GM18868 (cell line): ENCODE data around the gene KCND2.
A peak's percentile ranks its signal among the peaks of the same experiment; 100 is the strongest.

Experiments
- ATAC-seq: cut with Tn5 transposase; IDR thresholded peaks from one replicate; pipeline ENCODE4 v1.9.1; 2021; ENCODE audit warnings: mild to moderate bottlenecking, moderate library complexity; ENCODE audit not compliant: unreplicated experiment

The KCND2 gene

DNA sequence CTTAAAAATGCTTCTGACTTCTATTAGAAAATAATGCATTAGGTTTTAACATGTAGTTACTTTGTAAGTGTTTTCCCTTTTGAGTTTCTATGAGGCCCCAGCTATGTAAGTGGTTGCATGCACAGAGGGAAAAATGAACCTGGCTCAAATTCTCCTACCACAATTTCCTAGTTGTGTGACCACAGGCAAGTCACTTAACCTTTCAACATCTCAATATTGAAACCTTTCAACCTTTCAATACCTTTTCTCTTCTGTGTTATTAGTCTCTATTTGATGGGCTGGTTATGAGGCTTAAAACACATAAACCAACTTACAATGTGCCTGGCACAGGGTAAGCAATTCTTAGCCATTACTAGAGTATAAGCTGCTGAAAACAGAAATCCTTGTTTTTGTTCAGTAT is 203.0 kb downstream of the KCND2 start:
- peak; percentile 40 for ATAC-seq

DNA sequence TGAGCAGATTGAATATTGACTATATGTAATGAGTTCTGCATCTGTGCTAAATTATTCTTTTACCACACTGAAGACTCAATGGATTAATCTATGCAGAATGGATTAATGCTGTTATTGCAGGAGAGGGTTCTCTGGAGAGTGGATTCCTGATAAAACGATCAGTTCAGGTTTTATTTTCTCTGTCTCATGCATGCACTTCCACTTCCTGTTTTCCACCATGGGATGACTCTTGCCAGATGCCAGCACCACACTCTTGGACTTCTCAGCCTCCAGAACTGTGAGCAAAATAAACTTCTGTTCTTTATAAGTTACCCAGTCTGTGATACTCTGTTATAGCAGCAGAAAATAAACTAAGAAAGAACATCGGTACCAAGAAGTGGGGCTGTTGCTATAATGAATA is 207.5 kb downstream of the KCND2 start:
- no peak for ATAC-seq

DNA sequence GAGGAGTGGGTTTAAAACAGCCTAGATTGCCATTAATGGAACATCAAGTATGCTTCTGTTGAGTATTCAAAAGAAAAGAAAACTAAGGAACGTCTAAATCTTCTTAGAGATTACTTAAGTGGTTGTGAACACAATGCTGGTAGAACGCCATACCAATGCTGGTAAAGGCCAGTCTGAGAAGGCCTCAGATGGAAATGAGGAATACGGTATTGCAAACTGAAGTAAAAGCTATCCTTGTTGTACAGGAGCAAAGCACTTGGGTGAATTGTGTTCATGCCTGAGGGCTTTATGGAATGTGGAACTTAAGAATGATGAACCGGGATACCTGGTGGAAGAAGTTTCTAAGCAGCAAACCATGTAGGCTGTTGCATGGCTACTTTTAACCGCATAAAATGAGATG is 208.0 kb downstream of the KCND2 start:
- ATAC-seq: no peak

DNA sequence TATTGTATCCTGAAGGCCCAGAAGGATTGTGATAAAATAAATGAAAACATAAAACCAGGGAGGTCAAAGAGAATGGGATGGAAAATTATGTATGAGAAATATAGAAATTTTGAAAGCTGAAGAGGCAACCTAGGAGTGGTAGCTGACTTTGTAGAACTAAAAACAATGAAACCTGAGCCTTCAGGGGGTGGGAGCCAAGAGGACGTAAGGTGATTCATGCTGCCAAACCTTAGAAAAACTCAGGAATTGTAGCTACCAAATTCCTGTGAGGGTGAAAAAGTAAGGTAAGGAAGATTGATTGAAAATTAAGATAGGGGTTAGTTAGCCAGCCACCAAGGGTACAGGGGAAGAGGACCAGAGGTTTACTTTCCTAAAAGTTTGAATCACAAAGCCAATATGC is 213.2 kb downstream of the KCND2 start:
- no peak for ATAC-seq

DNA sequence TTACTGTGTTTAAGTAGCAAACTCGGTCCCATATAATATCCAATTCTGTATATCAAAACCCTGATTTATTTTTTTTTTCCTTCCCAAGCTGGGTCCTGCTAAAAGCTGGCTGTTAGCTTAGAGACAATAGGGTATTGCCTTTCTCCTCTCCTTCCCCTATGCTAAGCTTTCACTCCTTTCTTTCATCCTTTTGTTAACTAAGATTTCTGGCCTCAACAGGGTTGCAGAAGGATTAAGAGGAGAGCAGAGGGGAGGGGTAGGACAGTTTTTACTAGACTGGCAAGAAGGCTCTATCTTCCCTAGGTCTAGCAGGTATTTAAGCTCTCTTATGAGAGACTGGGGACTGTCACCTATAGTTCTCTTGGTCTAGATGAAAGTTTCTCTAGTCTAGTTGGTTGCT is 229.2 kb downstream of the KCND2 start:
- no peak for ATAC-seq

DNA sequence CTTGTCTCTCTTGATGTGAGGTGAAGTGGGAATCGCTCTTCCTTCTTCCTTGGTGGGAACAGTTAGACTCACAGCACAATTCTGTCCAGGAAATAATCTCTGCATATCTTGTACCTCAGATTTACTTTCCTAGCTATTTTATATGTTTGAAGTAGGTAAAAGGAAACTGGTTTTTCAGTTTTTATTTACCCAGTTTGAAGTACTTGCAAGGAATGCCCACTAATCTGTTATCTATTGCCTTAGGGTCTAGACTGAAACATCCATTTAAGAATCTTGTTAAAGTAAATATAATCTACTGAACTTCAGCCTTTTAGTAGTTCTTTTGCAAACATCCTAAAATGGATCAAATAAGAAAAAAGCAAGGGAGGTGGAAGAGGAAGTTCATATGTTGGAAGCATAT is 229.8 kb downstream of the KCND2 start:
- ATAC-seq: no peak

DNA sequence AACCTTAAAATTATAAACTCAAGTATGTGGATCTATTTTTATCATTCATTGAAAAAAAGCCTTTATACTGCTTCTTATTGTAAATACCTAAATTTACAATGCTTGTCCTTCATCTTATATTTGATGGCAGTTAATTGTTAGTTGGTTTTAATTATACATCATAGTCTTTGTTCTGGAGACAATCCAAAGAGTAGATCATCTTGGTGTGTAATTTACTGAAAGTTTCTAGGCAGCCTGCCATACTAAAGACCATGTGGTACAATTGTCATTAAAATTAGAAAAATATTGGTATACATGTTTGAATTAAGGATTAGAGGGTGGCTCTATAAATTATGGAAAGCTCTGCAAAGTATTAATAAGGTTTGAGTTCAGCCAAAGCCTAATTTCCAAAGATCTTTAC is 231.4 kb downstream of the KCND2 start:
- ATAC-seq: no peak

DNA sequence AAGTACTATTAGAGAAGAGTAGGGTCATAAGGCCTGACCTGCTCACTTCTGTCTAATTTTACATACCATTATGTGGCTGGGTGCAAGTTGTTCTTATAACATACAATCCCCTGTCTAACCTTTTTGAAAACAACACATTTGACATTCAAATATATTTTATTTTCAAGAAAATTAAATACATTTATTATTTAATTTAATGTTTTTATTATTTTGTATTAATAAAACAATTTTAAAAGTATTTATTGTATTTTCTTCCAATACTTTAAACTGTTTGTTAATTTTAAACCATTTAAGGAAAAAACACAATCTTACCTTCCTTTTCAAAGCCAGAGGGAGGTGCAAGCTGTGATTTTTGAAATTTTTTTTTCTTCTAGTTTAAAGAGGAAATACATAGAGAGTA is 232.8 kb downstream of the KCND2 start:
- no peak for ATAC-seq

DNA sequence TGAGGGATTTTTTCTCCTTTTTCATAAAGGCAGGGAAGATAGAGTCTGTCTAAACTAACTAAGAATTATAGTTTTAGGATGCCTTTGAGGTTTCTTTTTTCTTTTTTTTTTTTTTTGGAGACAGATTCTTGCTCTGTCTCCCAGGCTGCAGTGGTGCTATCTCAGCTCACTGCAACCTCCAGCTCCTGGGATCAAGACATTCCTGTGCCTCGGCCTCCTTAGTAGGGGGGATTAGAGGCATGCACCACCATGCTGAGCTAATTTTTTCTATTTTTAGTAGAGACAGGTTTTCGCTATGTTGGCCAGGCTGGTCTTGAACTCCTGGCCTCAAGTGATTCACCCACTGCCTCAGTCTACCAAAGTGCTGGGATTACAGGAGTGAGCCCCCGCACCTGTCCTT is 239.7 kb downstream of the KCND2 start:
- no peak for ATAC-seq

DNA sequence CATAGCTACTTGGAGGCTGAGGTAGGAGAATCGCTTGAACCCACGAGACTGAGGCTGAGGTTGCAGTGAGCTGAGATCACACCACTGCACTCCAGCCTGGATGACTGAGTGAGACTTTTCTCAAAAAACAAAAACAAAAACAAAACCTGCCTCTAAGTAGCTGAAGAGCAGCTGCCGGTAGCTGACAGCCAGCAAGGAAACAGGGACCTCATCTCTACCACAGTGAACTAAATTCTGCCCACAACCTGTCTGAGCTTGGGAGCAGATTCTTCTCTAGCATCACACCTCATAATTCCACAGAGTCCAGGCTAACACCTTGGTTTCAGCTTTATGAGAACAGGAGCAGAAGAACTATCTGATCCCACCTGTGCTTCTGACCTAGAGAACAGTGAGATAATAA is 246.2 kb downstream of the KCND2 start:
- no peak for ATAC-seq

DNA sequence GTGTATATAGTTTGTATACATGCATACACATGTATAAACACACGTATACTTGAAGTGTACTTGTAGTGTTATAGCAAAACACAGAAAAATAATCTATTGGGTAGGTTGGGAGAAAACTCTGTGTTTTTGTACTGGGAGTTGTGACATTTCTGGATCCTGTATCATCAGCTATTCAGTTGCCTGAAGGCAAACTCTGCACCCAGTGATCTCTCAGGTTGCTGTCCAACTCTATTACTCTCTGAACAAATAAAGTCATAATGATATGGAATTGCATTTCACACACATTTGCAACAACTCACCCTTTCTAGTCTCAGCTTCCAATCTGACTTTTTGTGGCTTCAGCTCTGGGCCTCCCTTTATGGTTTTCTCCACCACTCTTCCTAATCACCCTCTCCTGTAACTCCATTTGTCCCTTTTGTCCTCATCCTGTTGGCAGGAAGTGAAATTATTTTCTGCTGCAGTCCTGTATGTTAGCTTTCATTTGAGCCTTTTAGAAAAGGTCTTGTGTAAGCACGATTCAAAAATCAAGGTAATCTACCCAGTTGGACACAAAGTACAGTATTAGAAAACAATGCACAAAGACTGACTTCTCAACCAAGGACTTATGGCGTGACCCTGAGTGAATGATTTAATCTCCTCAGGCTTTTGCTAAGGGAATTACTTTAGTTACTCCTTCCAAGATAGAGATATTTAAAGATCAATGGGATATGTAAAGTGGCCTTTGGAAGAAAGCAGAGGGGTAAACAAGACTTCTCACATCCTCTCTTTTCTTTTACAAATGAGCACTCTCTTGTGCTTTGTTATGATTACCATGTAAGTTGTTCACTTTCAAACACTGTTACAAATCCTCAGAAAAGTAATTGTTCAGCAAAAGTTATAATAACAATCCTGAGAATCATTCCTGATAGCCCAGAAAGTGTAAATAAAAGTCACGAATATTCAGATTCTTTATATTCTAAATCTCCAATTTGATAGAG is 249.1 kb downstream of the KCND2 start:
- ATAC-seq: no peak

DNA sequence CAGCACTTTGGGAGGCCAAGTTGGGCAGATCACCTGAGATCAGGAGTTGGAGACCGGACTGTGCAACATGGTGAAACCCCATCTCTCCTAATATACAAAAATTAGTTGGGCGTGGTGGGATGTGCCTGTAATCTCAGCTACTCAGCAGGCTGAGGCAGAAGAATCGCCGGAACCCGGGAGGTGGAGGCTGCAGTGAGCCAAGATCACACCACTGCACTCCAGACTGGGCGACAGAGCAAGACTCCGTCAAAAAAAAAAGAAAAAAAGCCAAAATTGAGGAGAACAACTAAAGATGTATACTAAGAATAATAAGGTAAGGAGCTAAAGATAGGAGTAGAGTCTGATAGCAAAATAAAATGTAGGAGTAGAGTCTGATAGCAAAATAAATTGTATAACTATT is 251.0 kb downstream of the KCND2 start:
- ATAC-seq: no peak

DNA sequence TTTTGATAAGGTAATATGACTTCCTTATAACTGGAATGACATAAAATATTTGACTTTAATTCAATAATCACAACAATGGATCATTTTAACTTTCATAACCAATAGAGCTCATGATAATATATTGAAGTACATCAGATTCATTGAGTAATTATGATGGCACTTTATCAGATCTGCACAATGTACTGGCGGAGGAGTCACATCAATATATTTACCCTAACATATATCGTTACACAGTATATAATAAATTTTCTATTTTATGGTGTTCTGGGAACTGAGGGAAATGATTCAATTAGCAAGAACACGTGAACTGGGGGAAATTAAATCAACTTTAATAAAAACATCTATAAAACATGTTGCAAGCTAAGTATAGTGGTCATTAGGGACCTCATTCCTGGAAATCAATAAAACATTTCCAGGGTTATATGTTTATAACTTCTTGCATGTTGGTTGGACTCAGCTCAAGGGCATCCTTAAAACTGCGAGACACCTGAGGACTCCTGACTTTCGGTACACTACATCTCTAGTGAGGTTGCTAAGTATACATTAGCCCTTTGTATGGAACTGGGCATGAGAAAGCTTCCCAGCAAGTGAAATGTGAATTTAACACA is 254.0 kb downstream of the KCND2 start:
- no peak for ATAC-seq

DNA sequence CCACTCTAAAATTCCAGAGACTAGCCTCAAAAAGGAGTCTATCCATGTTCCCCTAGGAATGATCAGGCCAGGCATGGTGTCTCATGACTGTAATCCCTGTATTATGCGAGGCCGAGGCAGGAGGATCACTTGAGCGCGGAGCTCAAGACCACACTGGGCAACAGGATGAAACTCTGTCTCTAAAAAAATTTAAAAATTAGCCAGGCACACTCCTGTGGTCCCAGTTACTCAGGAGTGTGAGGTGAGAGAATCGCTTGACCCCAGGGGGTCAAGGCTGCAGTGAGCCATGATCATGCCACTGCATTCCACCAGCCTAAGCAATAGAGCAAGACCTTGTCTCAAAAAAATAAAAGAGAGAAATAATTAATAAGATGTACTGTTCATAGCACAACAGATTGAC is 256.8 kb downstream of the KCND2 start:
- ATAC-seq: no peak

DNA sequence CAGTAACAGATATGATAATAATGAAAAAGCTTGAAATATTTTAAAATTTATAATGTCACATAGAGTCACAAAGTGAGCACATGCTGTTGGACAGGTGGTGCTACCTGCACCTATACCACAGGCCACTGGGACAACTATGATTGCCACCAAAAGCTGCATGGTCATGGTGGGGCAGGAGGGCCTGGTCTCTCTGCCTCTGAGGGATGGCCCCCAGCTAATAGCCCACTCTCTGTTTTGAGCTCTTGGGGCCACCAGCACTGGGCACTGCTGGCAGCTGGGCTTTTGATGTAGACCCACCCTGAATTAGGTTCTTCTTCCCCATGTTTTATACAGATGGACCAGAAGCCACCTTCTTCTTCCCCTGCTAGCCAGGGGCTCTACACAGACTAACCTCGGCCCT is 265.4 kb downstream of the KCND2 start:
- ATAC-seq: no peak

DNA sequence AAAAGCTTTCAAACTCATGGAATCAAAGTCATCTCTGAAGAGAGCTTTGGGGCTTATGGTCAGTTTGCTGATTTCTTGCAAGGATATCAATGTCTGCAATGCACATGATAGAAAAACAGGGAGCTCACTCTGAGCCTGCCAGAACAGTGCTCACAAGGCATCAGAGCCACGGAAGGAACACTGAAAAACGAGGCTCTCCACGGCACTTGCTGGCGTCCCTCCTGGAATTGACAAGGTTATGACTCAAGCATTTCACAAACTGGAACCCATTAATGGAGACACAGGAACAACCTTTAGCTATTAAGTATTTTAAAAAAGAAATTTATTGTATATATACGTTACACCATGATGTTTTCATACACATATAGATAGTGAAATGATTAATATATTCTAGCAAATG is 266.3 kb downstream of the KCND2 start:
- ATAC-seq: no peak

DNA sequence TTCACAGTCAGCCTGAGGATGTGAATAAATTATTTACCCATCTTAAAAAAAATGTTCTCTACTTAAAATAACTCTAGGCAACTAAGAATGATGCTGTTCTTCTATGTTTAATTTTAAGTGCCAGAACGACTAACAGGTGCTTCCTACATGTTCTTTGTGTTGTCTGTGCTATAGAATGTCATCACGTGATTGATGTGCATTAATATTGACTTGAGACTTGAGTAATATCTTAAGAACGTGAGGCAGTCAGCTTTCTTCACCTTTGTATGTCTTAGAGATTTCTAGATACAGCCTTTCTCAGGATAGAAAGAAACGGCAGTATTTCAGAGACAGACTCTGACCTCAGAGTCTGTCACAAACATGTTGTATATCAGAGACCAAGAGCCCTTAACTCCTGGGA is 274.6 kb downstream of the KCND2 start:
- peak; percentile 37 for ATAC-seq

DNA sequence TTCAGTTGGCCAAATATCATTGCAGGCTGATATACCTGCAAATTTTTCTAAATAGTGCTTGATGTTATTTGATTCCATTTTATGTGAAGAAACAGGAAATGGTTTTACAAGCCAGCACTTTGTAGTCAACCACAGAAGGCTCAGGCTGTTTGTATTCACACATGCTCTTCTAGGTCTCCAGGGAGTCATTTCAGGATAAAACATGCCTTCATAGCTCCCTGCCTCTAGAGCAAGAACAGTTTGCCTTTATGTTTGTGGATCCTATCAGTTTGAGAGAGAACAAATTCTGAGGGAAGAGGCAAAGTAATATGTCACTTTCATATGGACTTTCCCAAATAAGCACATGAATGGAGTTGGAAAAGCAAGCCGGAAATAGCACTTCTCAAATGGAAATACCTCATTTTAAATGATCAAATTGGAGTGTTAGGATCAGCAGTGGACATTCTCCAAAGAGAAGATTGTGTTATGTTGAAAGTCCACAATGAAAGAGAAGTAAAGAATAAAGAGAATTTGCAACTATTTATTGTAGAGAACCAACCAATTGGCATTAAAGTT is 277.6 kb downstream of the KCND2 start:
- peak; percentile 54 for ATAC-seq

DNA sequence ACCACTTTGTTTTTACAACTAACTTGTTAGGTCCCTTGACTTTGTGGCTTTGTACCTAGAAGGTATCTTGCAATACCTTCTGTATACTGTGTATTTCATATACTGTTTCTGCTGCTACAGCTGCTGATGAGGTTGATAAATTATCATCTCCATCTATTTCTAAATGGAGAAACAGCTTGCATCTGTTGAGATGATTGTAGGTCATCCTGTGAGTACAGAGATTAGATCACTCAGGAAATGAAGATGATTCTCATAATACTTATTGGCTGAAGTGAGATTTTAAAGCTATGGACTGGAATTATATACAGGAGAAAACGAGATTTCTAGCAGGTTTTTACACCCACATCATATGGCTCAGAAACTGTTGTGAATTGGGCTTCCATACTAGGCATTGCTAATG is 280.5 kb downstream of the KCND2 start:
- no peak for ATAC-seq

DNA sequence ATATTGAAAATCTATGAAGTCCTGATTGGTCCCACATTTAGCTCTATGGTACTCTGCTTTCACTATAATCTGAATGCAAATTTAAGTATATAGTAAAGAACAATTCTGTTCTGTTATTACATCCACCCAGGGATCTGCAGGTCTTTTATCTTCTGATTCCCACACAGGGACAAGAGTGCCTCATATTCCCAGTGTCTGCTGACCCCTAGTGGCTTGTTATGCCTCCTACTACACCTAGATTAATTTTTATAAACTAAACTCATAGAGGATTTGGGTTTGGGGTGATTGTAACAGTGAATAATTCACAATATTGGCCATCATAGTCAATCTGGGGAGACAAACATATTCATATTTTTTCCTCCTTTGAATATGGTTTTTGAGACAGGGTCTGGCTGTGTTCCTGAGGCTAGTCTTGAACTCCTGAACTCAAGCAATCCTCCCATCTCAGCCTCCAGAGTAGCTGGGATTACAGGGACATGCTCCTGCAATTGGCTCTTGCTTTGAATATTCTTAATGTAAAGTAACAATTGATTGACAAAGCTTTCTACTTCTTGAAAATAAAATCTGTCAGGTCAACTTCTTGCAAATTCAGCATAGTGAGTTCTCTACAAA is 282.1 kb downstream of the KCND2 start:
- ATAC-seq: peak; percentile 68

DNA sequence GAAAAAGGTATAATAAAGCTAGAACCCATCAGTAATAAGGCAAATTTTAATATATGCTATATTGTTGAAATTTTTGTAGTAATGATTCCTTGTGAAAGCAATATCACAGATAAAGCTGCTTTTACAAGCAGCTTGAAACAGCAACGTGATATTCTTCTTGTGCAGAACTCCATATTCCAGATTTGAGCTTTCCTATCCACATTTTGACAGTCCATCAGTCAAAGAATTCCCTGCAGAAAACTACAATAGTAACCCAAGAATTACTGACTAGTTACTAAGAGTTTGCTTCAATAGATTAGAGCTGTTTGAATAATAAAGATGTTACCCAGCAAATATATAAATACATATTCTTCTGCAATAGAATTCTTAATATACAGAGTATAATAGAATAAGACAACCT is 291.2 kb downstream of the KCND2 start:
- ATAC-seq: no peak

DNA sequence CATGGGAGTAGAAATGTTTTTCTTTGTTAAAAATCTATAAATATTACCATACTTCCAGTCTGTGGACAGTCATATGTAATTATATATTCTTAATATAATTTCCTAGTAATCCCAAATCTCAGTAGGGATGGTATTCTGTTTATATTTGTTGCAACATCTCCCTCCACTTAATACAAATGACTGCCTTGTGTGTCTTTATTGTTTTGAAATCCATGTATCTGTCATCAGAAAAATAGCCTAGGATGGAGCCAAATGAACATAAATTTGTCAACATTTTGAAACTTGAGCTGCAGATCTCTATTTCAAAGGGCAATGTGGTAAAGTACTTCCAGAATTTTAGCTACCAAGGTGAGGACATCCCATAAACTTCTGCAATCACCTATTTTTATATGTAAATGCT is 294.2 kb downstream of the KCND2 start:
- no peak for ATAC-seq
